MCF 10A (cell line): ENCODE results near the gene GABRB1. TPM values are rescaled to one million over a fixed set of nuclear protein-coding genes. Genes with fewer than 3 reads are reported as not detected.

ENCODE experiments used
- BruUV-seq: library from RNA; stranded (reverse); fragments of 400-500 nt; replicated peaks from 2 replicates; lab custom pipeline; 2021; lab: Mats Ljungman, UMichigan
- CTCF ChIA-PET: fragments of 300-600 bp; sonication (Branson Sonifier 250); formaldehyde crosslinking; extraction: SDS; loops from one replicate; lab custom pipeline; 2021; ENCODE audit warnings: antibody characterized with exemption, inconsistent platforms; lab: Yijun Ruan, JAX
- POLR2A ChIA-PET: fragments of 300-600, 350-650 bp; sonication (Branson Sonifier 250); formaldehyde crosslinking; extraction: SDS; loops from one replicate; lab custom pipeline; 2020; ENCODE audit warnings: antibody characterized with exemption, inconsistent platforms; lab: Yijun Ruan, JAX
- DNase-seq: peaks from one replicate; pipeline ENCODE4 v3.0.0-alpha.2; 2018; ENCODE audit not compliant: unreplicated experiment
- H3K27ac Mint-ChIP-seq: one replicate; pipeline ENCODE4 v1.8.0; 2022; ENCODE audit warnings: mild to moderate bottlenecking, low read depth, mixed read lengths; ENCODE audit not compliant: unreplicated experiment
- H3K27me3 Mint-ChIP-seq: one replicate; pipeline ENCODE4 v1.8.0; 2022; ENCODE audit warnings: mixed read lengths; ENCODE audit not compliant: insufficient read depth, unreplicated experiment
- H3K36me3 Mint-ChIP-seq: one replicate; pipeline ENCODE4 v1.8.0; 2022; ENCODE audit warnings: mild to moderate bottlenecking, moderate library complexity, mixed read lengths; ENCODE audit not compliant: insufficient read depth, unreplicated experiment
- H3K4me1 Mint-ChIP-seq: one replicate; pipeline ENCODE4 v1.8.0; 2022; ENCODE audit warnings: mixed read lengths; ENCODE audit not compliant: insufficient read depth, unreplicated experiment
- H3K4me3 Mint-ChIP-seq: one replicate; pipeline ENCODE4 v1.8.0; 2022; ENCODE audit warnings: mild to moderate bottlenecking, moderate library complexity, mixed read lengths; ENCODE audit not compliant: unreplicated experiment
- H3K9me3 Mint-ChIP-seq: one replicate; pipeline ENCODE4 v1.8.0; 2022; ENCODE audit warnings: mixed read lengths; ENCODE audit not compliant: unreplicated experiment
- intact Hi-C: fragments of 100-400 bp; cut with micrococcal nuclease; formaldehyde crosslinking; loops from 2 replicates; pipeline ENCODE4 v1.14.1; 2022
- total RNA-seq: library from RNA; stranded (reverse); gene quantifications from 2 replicates; pipeline ENCODE4 v1.2.3, GENCODE V29; 2022
- TF ChIP-seq, protein P1 (sequence below): fragments of 200-600 bp; IDR thresholded peaks from one replicate; pipeline ENCODE4 v1.8.0; 2022; ENCODE audit warnings: antibody characterized with exemption, mild to moderate bottlenecking; ENCODE audit not compliant: unreplicated experiment

GABRB1 gene
- total RNA-seq, 1 experiment from 2014 or later, result not detected

- H3K4me3 Mint-ChIP-seq, result no peak overlapping the region
- H3K4me1 Mint-ChIP-seq, result no peaks in the 10 kb centered on the region
- CTCF ChIA-PET, result no interaction called here
- no peak for DNase-seq
- H3K9me3 Mint-ChIP-seq, result no peaks in the 10 kb centered on the region
- no peaks in the 10 kb centered on the region for H3K36me3 Mint-ChIP-seq
- intact Hi-C loops, result no loop called here
- H3K27ac Mint-ChIP-seq, result no peak overlapping the region
- TF ChIP-seq, protein P1, sequence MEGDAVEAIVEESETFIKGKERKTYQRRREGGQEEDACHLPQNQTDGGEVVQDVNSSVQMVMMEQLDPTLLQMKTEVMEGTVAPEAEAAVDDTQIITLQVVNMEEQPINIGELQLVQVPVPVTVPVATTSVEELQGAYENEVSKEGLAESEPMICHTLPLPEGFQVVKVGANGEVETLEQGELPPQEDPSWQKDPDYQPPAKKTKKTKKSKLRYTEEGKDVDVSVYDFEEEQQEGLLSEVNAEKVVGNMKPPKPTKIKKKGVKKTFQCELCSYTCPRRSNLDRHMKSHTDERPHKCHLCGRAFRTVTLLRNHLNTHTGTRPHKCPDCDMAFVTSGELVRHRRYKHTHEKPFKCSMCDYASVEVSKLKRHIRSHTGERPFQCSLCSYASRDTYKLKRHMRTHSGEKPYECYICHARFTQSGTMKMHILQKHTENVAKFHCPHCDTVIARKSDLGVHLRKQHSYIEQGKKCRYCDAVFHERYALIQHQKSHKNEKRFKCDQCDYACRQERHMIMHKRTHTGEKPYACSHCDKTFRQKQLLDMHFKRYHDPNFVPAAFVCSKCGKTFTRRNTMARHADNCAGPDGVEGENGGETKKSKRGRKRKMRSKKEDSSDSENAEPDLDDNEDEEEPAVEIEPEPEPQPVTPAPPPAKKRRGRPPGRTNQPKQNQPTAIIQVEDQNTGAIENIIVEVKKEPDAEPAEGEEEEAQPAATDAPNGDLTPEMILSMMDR, result no peak
- H3K27me3 Mint-ChIP-seq, result peaks cover 51% of the 10 kb centered on the region
- POLR2A ChIA-PET, result no interaction called here
- BruUV-seq, result no TSS peak
Observed at GRCh38 chr4:47218631-47219030, 187.3 kb downstream of the GABRB1 start.

GRCh38 chr4:47219586-47219985, 188.2 kb downstream of the GABRB1 start:
- peaks cover 61% of the 10 kb centered on the region for H3K27me3 Mint-ChIP-seq
- H3K4me1 Mint-ChIP-seq, result no peaks in the 10 kb centered on the region
- H3K4me3 Mint-ChIP-seq, result no peak overlapping the region
- no peak overlapping the region for H3K27ac Mint-ChIP-seq
- no peaks in the 10 kb centered on the region for H3K36me3 Mint-ChIP-seq
- TF ChIP-seq, protein P1, result no peak
- CTCF ChIA-PET, result no interaction called here
- no peaks in the 10 kb centered on the region for H3K9me3 Mint-ChIP-seq
- BruUV-seq, result no TSS peak
- DNase-seq, result no peak
- intact Hi-C loops, result no loop called here
- POLR2A ChIA-PET, result no interaction called here

DNA sequence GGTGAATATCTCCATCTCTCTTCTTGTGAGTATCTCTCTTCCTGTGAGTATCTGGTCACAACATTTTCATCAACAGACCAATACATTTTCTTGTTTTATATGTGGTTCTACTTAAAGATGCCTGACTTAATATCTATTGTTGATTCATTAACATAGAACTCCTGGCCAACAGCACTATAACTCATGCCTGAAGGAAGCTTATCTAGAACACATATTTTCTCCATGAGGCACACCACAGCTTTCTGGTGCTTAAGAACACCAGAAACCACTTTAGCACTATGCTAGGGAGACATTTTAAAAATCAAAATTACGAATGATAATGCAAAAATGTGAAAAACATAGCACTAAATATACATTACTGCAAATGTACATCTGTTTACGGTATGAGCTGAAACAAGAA, 190.4 kb downstream of the GABRB1 start:
- no peak for DNase-seq

DNA sequence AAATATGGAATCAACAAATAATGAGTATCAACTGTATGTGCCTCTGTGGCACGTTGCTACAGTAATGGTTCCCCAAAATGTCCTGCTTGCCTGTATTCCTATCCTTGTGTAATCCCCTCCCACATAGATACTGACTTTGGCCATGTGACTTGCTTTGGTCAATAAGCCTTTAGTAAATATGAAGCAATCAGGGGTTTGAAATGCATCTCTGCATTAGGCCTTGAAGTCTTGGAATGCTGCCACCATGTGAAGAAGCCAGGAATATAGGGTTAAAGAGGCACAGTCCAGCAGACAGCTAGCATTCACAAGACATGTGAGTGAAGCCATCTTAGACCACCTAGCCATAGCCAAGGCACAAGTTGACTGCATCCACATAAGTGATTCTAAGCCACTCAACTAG, 190.9 kb downstream of the GABRB1 start:
- Mint-ChIP-seq H3K4me1 (no peaks in the 10 kb centered on the region), H3K9me3 (no peaks in the 10 kb centered on the region), H3K27ac (no peak overlapping the region), H3K27me3 (peaks cover 87% of the 10 kb centered on the region), H3K36me3 (no peaks in the 10 kb centered on the region), H3K4me3 (no peak overlapping the region)
- ChIA-PET POLR2A (interaction anchor here (1.5 kb wide), 1 partner anchor 8 kb away, joined by 6 read pairs; no protein-coding TSS in a partner anchor), CTCF (no interaction called here)
- TF ChIP-seq, protein P1, result no peak
- DNase-seq, result peak; percentile 8
- BruUV-seq, result no TSS peak
- intact Hi-C loops, result no loop called here

More for the DNA sequence above, 190.4 kb downstream of the GABRB1 start:
- no peaks in the 10 kb centered on the region for H3K4me1 Mint-ChIP-seq
- TF ChIP-seq, protein P1, result no peak
- CTCF ChIA-PET, result no interaction called here
- H3K27me3 Mint-ChIP-seq, result peaks cover 82% of the 10 kb centered on the region
- no peaks in the 10 kb centered on the region for H3K9me3 Mint-ChIP-seq
- no peak overlapping the region for H3K27ac Mint-ChIP-seq
- intact Hi-C loops, result no loop called here
- POLR2A ChIA-PET, result interaction anchor here (1.5 kb wide), 1 partner anchor 9 kb away, joined by 6 read pairs; no protein-coding TSS in a partner anchor
- H3K4me3 Mint-ChIP-seq, result no peak overlapping the region
- H3K36me3 Mint-ChIP-seq, result no peaks in the 10 kb centered on the region
- BruUV-seq, result no TSS peak
